AG08395 (cell line): Measurements from ENCODE around the gene SHB.

ENCODE experiments used
- DNase-seq: peaks from one replicate; pipeline ENCODE4 v3.0.0; 2012; ENCODE audit warnings: mixed read lengths, low spot score

Gene SHB

DNA sequence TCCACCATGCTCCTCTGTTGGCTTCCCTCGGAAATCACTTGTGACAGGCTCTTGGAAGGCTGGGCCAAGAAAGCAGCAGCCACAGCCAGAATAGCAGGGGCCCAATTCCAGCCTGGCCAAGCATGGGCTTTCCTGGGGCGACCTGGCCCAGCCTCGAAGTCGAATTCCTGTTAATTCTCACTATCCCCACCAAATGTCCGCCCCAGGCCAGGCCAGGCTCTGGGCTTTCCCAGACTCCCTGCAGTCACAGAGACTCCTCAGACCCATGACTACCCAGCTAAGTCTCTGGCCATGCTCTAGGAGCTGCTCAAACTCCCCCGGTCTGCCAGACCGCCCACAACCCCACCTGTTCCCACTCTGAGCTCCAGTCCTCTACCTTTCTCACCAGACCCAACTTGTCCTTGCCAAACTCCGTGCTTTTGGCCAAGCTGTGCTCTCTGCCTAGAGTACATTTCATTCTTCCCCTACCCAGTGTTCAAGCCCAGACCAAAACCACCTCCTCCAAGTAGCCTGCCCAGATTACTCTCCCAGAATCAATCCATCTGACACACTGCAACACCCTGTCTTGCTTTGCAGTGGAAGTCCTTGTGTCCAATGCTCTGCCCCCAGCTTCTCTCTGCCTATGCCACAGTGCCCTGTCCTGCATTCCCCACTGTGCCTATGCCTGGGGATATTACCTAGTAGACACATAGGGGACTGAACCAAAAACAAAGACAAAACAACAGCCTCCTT lies 26.2 kb downstream of the SHB start:
- no peak for DNase-seq

DNA sequence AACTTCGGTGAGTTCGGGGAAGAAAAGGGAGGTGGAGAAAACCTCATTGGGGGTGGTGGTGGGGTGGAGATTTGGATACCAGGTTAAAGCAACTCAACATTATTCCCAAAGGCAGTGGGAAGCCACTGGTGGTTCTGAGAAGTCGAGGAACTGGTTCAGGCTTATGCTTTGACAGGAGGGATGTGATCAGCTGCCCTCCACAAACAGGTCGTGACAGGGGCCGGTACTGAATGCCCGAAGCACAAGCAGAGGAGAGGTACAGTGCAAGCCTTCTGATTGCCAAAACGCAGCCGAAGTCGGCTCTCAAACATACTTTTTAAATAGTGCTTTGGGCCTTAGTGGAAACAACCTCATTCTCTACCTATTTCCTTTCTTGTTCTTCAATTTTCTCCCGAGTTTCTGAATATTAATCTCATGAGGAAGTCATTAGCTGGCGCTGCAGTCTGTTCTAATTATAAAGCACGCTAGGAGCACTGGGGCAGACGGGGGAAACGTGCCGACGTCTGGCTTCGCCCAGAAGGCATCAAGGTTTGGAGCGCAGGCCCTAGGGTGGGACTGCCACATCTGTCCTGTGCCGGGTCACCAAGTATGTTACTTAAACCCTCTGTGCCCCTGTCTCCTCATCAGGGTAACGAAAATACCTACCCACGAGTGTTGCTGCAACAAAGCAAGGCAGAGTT lies 27.3 kb downstream of the SHB start:
- DNase-seq, result no peak

DNA sequence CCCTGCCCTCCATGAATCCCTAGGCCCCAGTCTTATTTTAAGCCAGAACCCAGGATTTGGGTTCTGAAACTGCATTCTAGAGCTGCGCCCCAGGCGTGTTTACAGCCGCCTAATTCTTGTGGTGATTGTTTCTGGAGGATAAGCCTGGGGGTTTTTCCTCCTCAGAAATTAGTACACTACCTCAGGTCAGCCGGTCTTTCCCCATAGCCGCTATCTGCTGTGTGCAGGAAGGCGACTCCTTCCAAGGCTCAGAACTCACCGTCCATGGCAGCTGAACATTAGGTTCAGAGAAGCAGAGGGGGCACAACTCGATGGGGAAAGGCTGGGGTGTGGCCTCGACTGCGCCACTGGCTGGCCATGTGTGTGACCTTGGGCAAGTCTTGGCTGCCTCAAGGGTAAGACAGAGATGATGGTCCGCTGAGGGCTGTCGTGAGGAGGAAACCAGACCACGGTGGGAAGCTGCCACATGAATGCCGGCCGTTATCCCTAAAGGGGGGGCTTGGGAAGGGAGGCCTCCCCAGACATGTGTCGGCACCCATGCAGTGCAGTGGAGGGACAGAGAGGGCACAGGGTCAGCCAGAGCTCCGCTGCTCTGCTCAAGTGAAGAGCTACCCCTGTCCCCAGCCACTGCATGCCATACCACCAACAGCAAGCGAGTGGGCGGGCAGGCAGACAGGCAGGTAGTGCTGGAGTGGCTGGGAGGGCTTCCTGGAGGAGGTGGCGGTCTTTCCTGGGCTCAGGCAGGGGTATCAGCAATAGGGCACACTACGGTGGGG lies 28.9 kb downstream of the SHB start:
- DNase-seq, result no peak

DNA sequence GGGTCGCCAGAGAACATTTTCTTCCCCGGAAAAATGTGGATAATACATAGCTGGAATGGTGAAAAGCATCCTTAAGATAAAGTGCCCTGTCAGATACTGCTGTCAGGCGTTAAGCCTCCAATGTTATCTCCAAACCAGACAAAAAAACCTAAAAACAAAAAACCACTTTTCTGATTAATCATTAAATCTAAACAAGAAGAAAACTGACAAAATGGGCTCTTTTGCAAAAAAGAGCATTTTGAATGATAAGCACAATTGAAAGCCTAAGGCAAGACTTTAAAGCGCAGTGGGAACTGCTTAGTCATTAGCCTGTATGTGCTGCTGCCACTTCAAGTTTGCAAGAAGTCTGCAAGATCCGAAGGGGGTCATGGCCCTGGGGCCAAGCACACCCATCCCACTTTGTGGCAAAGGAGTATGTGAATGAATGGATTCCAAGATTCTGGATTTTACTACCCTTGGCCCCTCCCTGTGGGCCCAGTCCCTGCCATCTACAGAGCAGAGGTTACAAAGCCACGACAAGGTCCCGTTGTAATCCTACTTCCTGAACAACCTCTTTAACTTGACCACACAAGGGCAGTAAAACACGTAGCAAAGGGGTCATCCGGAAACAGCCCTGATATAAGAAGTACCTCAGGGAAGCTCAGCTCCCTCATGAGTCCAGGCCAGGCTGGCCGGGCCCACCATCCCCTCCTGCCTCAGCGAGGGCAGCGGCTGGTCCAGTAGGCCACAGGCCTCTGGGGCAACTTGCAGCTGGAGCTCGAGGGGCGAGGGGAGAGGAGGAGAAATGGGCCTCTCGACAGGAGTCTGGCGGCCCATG lies 29.7 kb downstream of the SHB start:
- no peak for DNase-seq

DNA sequence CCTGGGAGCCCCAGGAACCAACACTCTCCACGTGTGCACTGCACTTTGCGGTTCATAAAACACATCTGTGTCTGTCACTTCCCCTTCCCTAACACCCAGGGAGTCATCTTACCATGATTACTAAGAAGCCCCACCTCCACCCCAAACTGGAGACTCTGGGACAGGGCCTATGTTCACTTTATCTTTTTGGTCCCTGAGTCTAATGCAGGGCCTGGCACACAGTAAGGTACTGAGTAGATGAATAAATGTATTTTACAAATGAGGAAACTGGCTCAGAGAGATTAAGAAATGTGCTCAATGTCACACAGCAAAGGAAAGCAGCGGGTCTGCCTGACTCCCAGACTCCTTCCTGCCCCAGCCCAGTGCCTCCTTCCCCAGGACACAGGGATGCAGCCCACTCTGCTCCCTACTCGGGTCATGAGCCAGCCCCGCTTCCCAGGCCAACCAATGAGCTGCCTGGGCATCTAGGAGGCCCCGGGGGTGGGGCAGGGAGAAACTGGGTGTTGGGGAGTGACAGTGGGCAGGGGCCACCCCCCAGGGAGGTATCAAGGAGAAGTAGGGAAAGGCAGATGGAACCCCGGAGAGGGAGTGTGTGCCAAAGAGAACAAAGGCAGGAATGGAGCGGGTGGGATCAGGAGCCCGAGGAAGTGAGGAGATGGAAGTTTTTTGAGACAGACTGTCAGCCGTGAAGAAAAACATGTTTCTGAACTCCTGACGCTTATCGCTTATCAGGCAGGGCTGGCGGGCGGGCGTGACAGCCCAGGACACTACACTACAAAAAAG lies 30.5 kb downstream of the SHB start:
- no peak for DNase-seq

DNA sequence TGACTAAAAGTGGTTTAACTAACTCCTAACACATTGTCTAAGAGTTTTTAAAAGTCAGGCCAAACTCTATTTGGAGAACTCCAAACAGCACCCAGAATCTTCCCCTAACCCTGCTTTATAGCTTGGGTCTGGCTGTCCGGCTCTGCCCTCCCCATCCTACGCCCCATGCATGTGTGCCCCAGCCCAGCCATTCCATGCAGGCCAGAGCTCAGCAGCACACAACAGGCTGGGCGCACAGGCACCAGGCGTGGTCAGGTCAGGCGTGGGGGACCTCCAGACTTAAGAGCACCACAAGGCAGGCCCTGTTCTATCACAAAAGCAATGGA lies 31.1 kb downstream of the SHB start:
- DNase-seq, result no peak

DNA sequence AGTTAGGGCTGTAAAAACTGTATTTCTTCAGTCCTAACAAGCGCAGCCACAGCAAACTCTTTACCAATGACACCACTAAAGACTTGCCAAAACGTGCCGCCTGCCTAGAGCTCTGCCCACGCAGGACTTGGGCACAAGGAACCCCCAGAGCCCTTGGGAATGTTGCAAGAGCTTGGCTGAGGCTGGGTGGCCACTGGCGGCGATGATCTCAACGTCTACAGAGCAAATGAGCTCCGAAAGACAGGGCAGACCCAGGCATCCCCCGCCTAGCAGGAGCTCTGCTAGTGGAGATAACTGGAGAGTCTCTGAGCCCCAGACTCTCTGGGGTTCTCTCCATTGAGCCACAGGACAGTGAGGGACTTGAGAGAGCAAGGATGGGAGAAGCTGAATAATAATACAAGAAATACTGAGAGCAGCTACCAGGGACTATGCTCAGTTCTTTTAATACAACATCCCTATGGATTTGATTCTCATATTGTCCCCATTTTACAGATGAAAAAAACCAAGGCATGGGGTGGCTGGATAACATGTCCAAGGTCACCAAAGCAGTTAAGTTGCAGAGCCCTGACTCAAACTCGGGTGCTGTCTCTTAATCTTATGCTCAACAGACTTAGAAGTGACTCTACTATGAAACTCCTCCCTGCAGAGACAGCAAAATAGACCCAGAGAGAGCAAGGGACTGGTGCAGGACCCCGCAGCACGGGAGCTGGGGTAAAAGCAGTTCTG lies 32.5 kb downstream of the SHB start:
- peak; percentile 78 for DNase-seq

DNA sequence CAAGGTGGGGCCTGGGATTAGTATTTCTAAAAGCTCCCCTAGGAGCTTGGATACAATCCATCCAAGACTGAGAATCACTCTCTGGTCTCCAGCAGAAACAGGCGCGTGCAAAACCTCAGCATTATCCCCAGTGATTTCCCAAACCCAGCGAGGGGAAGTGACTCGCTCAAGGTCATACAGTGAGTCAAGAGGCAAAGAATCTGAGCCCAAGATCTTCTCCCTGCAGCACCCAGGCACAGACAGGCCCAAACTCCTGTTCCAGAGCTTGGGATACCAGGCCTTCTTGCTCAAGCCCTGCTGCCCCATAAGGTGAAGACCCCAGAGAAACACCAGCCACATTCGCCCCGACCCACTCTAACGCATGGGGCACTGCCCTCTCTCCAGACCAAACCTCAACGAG lies 33.2 kb downstream of the SHB start:
- DNase-seq, result peak; percentile 70

DNA sequence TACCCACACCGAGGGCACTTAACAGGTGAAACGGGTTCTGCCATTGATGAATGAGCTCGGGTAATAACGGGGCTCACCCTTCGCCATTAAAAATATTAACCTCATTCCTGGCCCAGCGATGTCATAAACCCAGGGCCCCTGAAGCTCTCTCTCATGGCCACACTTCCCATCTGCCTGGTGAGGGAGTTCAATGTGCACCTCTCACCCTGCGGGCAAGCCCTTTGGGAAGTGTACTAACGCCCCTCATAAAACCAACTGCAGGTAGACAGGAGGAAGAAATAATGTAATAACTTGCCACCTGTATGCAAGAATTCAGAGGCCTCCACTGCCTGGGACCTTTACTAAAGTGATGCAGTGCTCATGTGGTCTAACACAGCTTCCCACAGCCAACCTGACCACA lies 35.1 kb downstream of the SHB start:
- no peak for DNase-seq

DNA sequence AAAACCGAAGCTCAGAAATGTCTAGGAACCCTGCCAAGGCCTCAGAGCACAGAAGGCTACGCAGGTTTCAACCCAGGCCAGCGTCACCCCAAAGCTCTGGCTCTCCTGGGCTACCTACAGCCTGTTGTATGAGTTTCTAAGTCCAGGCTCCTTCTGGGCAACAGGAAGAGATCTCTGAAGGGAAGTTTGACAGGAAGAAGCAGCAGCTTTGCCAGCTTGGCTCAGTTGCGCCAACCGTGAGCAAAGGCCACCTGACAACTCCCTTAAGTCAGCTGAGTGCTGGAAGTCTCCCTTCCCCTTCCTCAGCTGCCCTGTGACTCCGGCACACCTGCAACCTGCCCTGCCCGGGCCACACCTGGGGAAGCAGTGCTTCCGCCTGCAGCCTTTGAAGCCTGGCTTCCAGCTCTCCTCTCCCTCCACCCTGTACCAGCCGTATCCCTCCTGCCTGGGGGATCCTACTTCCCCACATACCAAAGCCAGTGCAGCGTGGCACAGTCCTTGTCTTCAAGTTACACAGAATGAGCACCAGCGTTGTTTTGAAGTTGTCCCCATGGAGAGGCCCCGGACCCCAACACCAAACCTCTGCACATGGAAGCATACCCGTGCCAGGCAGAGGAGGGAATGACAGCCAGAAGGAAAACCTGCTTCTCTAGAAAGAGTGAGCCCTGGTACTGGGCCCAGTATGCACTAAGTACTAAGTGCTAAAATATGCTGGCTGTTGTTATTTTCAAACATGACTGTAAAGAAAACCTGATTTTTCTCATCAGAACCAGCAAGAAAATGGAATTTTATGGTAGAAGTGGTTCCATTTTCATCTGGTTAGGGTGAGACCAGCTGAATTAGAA lies 36.5 kb downstream of the SHB start:
- no peak for DNase-seq

DNA sequence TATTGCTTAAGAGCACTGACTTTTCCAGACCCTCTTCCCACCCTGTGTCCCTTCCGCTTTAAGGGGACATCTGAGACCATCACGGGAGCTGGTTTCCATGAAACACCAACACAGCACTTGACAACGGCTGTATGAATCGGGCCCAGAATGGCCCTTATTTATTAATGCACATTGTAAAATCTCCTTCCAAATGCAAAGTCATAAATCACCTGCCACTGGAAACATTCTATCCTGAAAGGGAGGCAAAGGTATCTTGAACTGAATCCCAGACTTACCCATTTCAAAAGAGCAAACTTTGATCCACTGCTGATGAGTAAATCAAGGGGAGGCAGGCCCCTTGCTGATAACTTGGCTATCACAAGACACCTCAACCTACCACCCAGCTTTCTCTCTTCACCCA lies 37.4 kb downstream of the SHB start:
- no peak for DNase-seq

DNA sequence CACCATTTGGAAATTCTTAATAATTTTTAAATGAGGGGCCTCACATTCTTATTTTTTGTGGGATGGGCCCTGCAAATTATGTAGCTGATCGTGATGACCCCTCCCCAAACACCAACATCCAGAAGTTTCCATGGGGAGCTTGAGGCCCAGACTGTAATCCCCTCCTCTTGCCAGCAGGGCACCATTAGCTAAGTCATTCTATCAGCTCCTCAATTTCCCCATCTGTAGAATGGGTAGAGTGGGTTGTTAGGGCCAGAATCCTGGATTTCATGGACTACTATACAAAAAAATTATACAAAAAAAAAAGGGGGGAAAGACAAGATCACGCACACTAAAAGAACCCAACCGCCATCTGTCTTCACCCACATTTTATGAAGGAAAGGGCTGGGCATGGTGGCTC lies 38.4 kb downstream of the SHB start:
- DNase-seq, result no peak

DNA sequence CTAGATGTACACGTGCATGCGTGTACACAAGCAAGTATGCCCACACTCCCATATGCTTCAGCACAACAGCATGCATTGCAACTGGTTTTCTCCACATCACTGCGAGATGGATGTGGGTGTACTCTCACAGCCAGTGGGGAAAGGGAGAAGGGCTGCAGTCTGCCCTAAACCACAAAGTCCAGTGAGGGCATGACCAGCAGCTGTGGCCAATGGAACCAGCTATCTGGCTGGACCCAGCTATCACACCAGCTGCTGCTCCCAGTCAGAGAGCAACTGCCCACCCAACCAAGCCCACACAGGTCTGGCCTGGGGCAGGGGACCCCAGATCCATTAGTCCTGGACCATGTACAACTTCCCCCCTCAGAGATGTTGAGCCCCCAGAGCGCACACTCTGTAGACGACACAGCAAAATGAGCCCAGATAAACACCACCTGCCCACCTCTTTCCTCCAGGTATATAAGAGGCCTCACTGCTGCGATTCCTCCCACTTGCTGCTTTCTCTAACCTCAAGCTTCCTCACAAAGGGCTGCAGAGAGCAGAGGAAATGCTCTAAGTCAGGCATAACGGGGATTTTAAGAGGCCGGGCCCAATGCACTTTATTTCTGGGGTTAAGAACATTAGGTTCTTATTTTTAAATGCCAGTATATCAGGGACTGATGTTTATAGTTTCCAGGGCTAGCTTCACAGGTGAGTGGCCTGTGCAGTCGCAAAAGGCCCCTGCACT lies 39.0 kb downstream of the SHB start:
- DNase-seq, result no peak

DNA sequence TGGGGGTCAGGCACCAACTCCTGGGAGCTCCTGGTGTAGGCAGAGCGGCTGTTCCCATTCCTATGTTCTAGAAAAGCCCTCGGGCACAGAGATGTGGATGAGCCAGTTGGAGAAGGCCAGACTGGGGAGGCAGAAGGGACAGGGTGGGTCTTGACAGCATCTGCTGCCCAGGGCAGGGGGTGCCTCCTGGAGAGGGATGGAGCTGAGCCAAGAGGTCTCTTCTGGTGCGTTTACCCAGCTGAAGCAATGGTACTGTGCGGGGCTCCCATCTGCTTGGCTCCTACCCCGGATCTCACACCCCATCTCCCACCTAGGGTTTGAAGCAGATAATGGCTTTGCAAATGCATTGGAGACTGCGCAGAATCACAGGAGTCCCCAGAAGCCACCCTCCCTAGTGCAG lies 41.3 kb downstream of the SHB start:
- no peak for DNase-seq

DNA sequence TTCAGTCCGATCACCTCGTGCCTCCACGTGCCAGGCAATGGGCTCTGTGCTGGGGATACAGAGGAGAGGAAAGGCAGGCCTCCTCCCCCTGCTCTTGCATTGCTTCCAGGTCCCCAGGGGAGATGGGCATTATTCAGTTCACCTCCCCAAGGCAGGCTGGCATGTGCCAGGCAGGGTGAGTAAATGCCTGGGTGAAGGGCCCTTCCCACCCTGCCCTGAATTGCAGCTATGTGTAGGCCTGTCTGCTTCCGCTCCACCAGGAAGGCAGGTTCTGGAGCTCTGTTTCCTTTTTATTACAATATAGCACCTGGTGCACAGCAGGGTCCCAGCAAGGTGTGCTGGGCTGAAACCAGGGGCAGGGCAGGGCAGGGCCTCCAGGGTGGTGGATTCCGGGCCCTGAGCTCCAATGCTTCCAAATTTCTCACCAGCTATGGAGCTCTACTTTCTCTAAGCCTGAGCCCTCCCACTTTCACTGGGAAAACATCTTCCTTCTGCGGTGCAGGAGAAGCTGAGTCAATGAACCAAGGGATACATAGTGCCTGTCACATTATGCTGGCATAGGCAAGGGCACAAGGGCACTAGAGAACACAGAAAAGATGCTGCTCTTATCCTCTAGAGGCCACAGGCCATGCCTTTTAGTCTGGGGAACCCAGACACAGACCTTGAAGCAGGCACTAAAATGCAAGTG lies 42.0 kb downstream of the SHB start:
- no peak for DNase-seq

DNA sequence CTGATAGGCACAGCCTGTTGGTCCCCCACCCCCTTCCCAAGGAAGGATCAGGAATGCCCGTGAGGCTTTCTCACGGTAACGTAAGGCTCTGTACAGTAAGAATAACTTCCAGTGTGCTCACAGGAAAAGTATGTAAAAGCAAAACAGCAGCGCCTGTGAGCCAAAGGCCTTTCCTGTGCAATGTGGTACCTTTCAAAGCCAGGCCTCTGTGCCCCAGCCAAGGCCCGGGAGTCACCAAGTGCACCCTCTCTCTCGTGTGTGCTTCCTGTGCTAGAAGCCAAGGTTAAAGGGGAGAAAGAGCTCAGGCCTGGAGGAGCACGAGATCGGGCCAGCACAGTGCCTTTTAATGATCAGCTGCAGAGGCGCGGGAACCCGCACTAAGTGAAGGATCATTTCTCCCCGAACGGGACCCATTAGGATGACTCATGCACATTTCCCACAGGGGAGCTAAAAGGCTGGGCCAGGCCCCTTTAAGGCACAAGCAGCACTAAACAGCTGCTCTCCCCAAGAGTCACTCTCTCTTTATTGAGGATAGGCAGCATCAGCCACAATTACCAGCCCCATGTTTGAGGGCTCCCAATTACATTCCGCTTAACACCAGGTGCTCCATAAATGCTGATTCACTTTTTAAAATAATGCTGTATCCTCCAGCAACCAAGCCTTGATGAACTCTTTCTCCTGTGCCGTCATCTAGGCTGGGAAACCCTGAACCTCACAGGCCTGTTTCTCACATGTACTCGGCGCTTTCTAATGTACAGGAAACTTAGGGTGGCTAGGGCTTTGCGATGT lies 42.8 kb downstream of the SHB start:
- peak; percentile 81 for DNase-seq

DNA sequence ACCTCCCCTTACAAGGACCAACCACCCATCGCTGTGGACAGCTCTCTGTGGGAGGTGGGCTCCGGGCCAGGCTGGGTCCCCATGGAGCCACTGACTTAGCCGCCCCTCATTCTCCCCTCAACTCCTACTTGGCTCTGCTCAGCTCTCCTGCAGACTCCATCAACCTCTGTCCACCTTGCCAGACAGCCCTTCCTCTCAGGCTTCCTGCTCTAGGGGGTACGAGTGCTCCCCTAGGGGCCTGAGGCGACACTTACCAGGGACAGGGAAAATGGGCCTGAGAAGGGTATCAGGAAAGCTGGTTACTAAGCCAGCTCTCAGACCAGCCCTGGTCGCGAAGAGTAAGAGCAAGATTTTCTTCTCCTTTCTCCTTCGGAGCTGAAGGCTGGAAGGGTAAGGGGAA lies 43.9 kb downstream of the SHB start:
- no peak for DNase-seq
